HL-60 (cell line): Measurements from ENCODE around the gene IGF2R.

Source experiments
- DNase-seq, 2 experiments: peaks; one replicate each; pipeline ENCODE4 v3.0.0-alpha.2; 2010 to 2020; ENCODE audit warnings: low read depth in 1 of 2, low spot score in 1 of 2
- H3K27ac ChIP-seq: fragments of 250-450 bp; sonication (Bioruptor Pico); replicated peaks from 2 replicates; pipeline ENCODE4 v1.5.1; 2020; ENCODE audit warnings: mild to moderate bottlenecking, moderate library complexity
- H3K27me3 ChIP-seq: fragments of 250-450 bp; sonication (Bioruptor Pico); 2 replicates; pipeline ENCODE4 v1.5.1; 2021; ENCODE audit warnings: mild to moderate bottlenecking, moderate library complexity; ENCODE audit not compliant: insufficient read depth, poor library complexity, severe bottlenecking
- H3K4me3 ChIP-seq: replicated peaks from 2 replicates; pipeline ENCODE4 v1.5.1; 2011; ENCODE audit warnings: mild to moderate bottlenecking, control low read depth, low read length; ENCODE audit not compliant: insufficient read depth
- CTCF ChIP-seq: IDR thresholded peaks from one replicate; pipeline ENCODE4 v1.5.1; 2011; ENCODE audit warnings: low read length, control low read depth, inconsistent platforms; ENCODE audit not compliant: insufficient read depth
- GABPA ChIP-seq: IDR thresholded peaks from 2 replicates; pipeline ENCODE4 v1.6.1; 2012; ENCODE audit warnings: low read depth
- POLR2AphosphoS5 ChIP-seq: IDR thresholded peaks from 2 replicates; pipeline ENCODE4 v1.6.1; 2012; ENCODE audit warnings: low read depth
- REST ChIP-seq: IDR thresholded peaks from 2 replicates; pipeline ENCODE4 v1.6.1; 2012; ENCODE audit warnings: low read depth; ENCODE audit not compliant: insufficient replicate concordance
- SPI1 ChIP-seq: IDR thresholded peaks from 2 replicates; pipeline ENCODE4 v1.6.1; 2012; ENCODE audit warnings: low read depth, mild to moderate bottlenecking, borderline replicate concordance

The IGF2R gene

GRCh38 chr6:160076009-160076408, 107.1 kb downstream of the IGF2R start:
- no peak overlapping the region for H3K27ac ChIP-seq
- no peak for DNase-seq
- TF ChIP-seq GABPA (no peak), REST (no peak), POLR2AphosphoS5 (no peak), CTCF (no peak), SPI1 (no peak)
- no peaks in the 10 kb centered on the region for H3K27me3 ChIP-seq
- H3K4me3 ChIP-seq: no peak overlapping the region

GRCh38 chr6:160077024-160077423, 108.1 kb downstream of the IGF2R start:
- TF ChIP-seq POLR2AphosphoS5: no peak
- TF ChIP-seq REST: no peak
- no peak for DNase-seq
- H3K4me3 ChIP-seq: no peak overlapping the region
- no peak overlapping the region for H3K27ac ChIP-seq
- H3K27me3 ChIP-seq: no peaks in the 10 kb centered on the region

GRCh38 chr6:160077526-160077925, 108.6 kb downstream of the IGF2R start:
- TF ChIP-seq SPI1 (no peak), CTCF (no peak), POLR2AphosphoS5 (no peak), GABPA (no peak), REST (no peak)
- Histone ChIP-seq H3K27ac (no peak overlapping the region), H3K27me3 (no peaks in the 10 kb centered on the region), H3K4me3 (no peak overlapping the region)
- DNase-seq: no peak
